K562 (cell line): Measurements from ENCODE around the gene MAGT1. TPM values are rescaled to one million over a fixed set of nuclear protein-coding genes. Genes with fewer than 3 reads are reported as not detected.

ENCODE experiments used
- CBFA2T2 ChIP-seq: fragments of 450-650 bp; conservative IDR thresholded peaks from 2 replicates; pipeline ENCODE4 v1.6.1; 2017; ENCODE audit warnings: mild to moderate bottlenecking
- CBX3 ChIP-seq, 2 experiments: IDR thresholded peaks; 1 replicate in 1 of 2; 2 replicates in 1 of 2; pipeline ENCODE4 v1.6.1; 2012; ENCODE audit warnings: inconsistent platforms in 2 of 2, low read length in 2 of 2, borderline replicate concordance in 1 of 2, control low read depth in 1 of 2
- ELK3 ChIP-seq: fragments of 450-650 bp; formaldehyde crosslinking; IDR thresholded peaks from 2 replicates; pipeline ENCODE4 v1.4.0; 2020; ENCODE audit warnings: mild to moderate bottlenecking
- EP300 ChIP-seq: IDR thresholded peaks from 2 replicates; pipeline ENCODE4 v1.6.1; 2012; ENCODE audit warnings: low read length, improper control_type of control experiment
- GTF2E2 ChIP-seq: fragments of 200-800 bp; sonication (Bioruptor generic); IDR thresholded peaks from 2 replicates; pipeline ENCODE4 v1.6.1; 2016; ENCODE audit warnings: missing genetic modification characterization, missing compliant biosample characterization
- GTF2F1 ChIP-seq: IDR thresholded peaks from 2 replicates; pipeline ENCODE4 v1.6.1; 2011; ENCODE audit warnings: low read depth, low read length, improper control_type of control experiment
- HDAC2 ChIP-seq: fragments of 450-650 bp; IDR thresholded peaks from 2 replicates; pipeline ENCODE4 v1.6.1; 2016; ENCODE audit warnings: mild to moderate bottlenecking
- KAT8 ChIP-seq: fragments of 450-650 bp; IDR thresholded peaks from 2 replicates; pipeline ENCODE4 v1.6.1; 2016; ENCODE audit warnings: low read depth, mild to moderate bottlenecking
- MTA2 ChIP-seq: fragments of 450-650 bp; IDR thresholded peaks from 2 replicates; pipeline ENCODE4 v1.6.1; 2016; ENCODE audit warnings: low read depth
- NONO ChIP-seq, 2 experiments: fragments of 200-400 bp in 1 of 2; fragments of 450-650 bp in 1 of 2; formaldehyde crosslinking in 1 of 2; IDR thresholded peaks; 2 replicates each; pipeline ENCODE4 v1.6.1; 2017; ENCODE audit warnings: low read depth in 2 of 2, mild to moderate bottlenecking in 2 of 2, moderate library complexity in 2 of 2, low read length in 1 of 2
- PHF21A ChIP-seq: fragments of 450-650 bp; IDR thresholded peaks from 2 replicates; pipeline ENCODE4 v1.6.1; 2017; ENCODE audit warnings: low read depth, borderline replicate concordance
- PTRF ChIP-seq: fragments of 450-650 bp; IDR thresholded peaks from 2 replicates; pipeline ENCODE4 v1.6.1; 2016; ENCODE audit warnings: mild to moderate bottlenecking, missing genetic modification characterization, missing compliant biosample characterization
- RNF2 ChIP-seq: sonication (generic); IDR thresholded peaks from 2 replicates; pipeline ENCODE4 v1.6.1; 2016
- SP1 ChIP-seq: sonication (generic); formaldehyde crosslinking; IDR thresholded peaks from 2 replicates; pipeline ENCODE4 v1.8.1; 2022; ENCODE audit warnings: mild to moderate bottlenecking, missing genetic modification reagents
- SRSF9 ChIP-seq: fragments of 200-400 bp; formaldehyde crosslinking; IDR thresholded peaks from 2 replicates; pipeline ENCODE4 v1.6.1; 2017; ENCODE audit warnings: low read depth, low read length, borderline replicate concordance
- TCF3 ChIP-seq: sonication (generic); formaldehyde crosslinking; IDR thresholded peaks from 2 replicates; pipeline ENCODE4 v1.4.0; 2020; ENCODE audit warnings: mild to moderate bottlenecking, missing genetic modification reagents
- ZC3H11A ChIP-seq: IDR thresholded peaks from 2 replicates; pipeline ENCODE4 v1.6.1; 2012; ENCODE audit warnings: low read depth, low read length, improper control_type of control experiment
- ZFP30 ChIP-seq: fragments of 250-450 bp; sonication (Bioruptor Pico); IDR thresholded peaks from 2 replicates; pipeline ENCODE4 v1.8.0; 2022; ENCODE audit warnings: moderate library complexity, mild to moderate bottlenecking, inconsistent platforms, borderline replicate concordance
- ZNF140 ChIP-seq: fragments of 250-450 bp; sonication (Bioruptor Pico); IDR thresholded peaks from 2 replicates; pipeline ENCODE4 v1.8.0; 2021; ENCODE audit warnings: moderate library complexity, mild to moderate bottlenecking, inconsistent platforms
- ZNF143 ChIP-seq: sonication (generic); formaldehyde crosslinking; IDR thresholded peaks from 2 replicates; pipeline ENCODE4 v1.9.0; 2022; ENCODE audit warnings: mild to moderate bottlenecking, missing genetic modification reagents
- ZNF174 ChIP-seq: fragments of 250-450 bp; sonication (Bioruptor Pico); IDR thresholded peaks from 2 replicates; pipeline ENCODE4 v1.4.0; 2020; ENCODE audit warnings: mild to moderate bottlenecking
- ZNF197 ChIP-seq: fragments of 200-800 bp; sonication (Bioruptor generic); IDR thresholded peaks from 2 replicates; pipeline ENCODE4 v1.6.1; 2016; ENCODE audit warnings: low read depth, missing genetic modification characterization, missing compliant biosample characterization
- ZNF212 ChIP-seq: fragments of 450-650 bp; formaldehyde crosslinking; IDR thresholded peaks from 2 replicates; pipeline ENCODE4 v1.4.0; 2020; ENCODE audit warnings: mild to moderate bottlenecking
- ZNF324 ChIP-seq: fragments of 250-450 bp; sonication (Bioruptor Pico); IDR thresholded peaks from 2 replicates; pipeline ENCODE4 v1.4.0; 2020; ENCODE audit warnings: mild to moderate bottlenecking
- ZNF696 ChIP-seq: fragments of 250-450 bp; sonication (Bioruptor Pico); conservative IDR thresholded peaks from 2 replicates; pipeline ENCODE4 v1.4.0; 2020; ENCODE audit warnings: mild to moderate bottlenecking, moderate library complexity
- ZNF785 ChIP-seq: fragments of 250-450 bp; sonication (Bioruptor Pico); IDR thresholded peaks from 2 replicates; pipeline ENCODE4 v1.4.0; 2020; ENCODE audit warnings: mild to moderate bottlenecking
- polyA plus RNA-seq, 8 experiments: library from polyadenylated mRNA; depleted of rRNA in 4 of 8; stranded (reverse) in 5 of 8; unstranded in 3 of 8; fragments of >200 nt; fragmentation: Nextera tagmentation in 2 of 8; fragmentation: Illumina TruSeq in 1 of 8; extraction: Ambion mirVana in 2 of 8; extraction: Trizol in 1 of 8; gene quantifications; 2 replicates each; pipeline versions ENCODE4 v1.2.1 to v1.2.3, GENCODE V29; 2011 to 2014; ENCODE audit warnings: inconsistent platforms in 1 of 8, missing spikeins in 1 of 8
- total RNA-seq, 7 experiments: library from RNA; depleted of rRNA in 6 of 7; stranded (reverse); fragments of >200 nt in 6 of 7; fragmentation: Illumina TruSeq in 2 of 7; extraction: Trizol in 2 of 7; gene quantifications; 2 replicates each; pipeline versions ENCODE4 v1.2.1 to v1.2.3, GENCODE V29; 2011 to 2021; ENCODE audit warnings: low replicate concordance in 1 of 7

The MAGT1 gene
- total and polyA plus RNA-seq, 9 of the 15 experiments (the other 6 are each of a cell fraction or from before 2014, with no cell fraction given) = 15.5 to 46.2 (median 28.8) TPM

DNA sequence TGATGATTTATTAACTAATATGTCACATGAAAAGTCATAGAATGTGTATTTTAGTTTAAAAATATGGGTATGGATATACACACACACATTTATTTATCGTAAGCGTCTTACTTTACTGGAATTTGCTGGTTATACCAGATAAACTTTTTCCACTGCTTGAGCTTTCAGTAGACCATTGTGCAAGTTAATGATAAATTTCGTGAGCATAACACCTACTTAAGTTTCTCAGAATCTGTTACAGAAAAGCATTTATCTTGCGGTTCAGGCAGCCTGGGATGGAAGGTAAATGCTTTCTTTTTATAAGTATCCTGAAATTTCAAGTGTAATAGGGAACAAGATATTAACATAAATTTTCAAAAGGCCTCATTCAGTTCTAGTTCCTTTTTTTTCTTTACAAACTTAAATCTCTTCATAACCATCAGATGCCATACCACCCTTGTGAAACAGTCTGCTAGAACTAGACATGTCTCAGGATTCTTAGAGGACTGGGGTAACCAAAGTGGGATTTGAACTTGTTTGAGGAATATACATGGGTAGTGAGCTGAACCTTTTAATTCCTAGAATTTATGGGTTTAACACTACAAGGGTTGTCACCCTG, 42.9 kb upstream of the MAGT1 start (continued):
- TF ChIP-seq ELK3 (CRISPR knock-in tag) (no peak), KAT8 (no peak), PHF21A (no peak), NONO (IDR thresholded peaks at IDR 0.05; ENCODE audit: low read depth in 2 of 2, low read length in 1 of 2) (no peak), TCF3 (CRISPR knock-in tag) (peak; percentile 82), ZC3H11A (no peak), HDAC2 (no peak), CBFA2T2 (peak; percentile 74), ZNF212 (no peak), ZNF174 (CRISPR knock-in tag) (no peak), ZFP30 (no peak), GTF2E2 (tag) (no peak), ZNF696 (CRISPR knock-in tag) (no peak), GTF2F1 (no peak), ZNF785 (no peak), MTA2 (peak; percentile 41; the same call in 1 of the 2 replicates), EP300 (peak; percentile 66; the same call in 1 of the 2 replicates), SP1 (CRISPR knock-in tag) (no peak), RNF2 (no peak), ZNF197 (CRISPR knock-in tag) (no peak), ZNF324 (no peak), ZNF143 (CRISPR knock-in tag) (no peak), SRSF9 (no peak), CBX3 (IDR thresholded peaks at IDR 0.05; ENCODE audit: borderline replicate concordance in 1 of 2, low read length in 2 of 2) (no peak), ZNF140 (CRISPR knock-in tag) (no peak), PTRF (no peak)
